ENCODE data around the gene KCNH2.

Gene KCNH2

DNA sequence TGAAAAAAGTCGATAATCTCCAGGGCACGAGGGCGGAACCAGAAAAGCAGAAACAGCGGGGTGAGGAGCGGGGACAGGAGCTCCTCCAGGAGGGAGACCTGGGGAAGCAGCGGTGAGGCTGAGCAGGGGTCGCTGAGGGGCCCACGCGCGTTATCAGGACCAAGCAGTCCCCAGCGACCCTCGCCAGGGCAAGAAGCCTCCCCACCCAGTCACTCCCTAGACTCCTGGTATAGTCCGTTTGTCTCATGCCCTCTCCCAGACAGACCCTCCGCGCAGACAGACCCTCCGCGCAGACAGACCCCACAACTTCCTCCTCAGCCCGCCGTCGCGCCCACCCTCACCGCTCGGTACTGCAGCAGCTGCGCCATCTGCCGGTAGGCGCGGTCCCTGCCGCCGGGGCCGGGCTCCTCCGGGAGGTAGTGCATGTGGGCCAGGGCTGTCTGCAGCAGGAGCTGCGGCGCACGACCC, 39.9 kb upstream of the KCNH2 start:
- Histone ChIP-seq H3K36me3 (ENCODE audit: insufficient read depth, low read length) (no peaks in the 10 kb centered on the region), H3K4me3 (ENCODE audit: low read depth, low read length) (peak overlapping the region; percentile 76), H2AFZ (ENCODE audit: low read length, unreplicated experiment) (peak overlapping the region; percentile 19)

DNA sequence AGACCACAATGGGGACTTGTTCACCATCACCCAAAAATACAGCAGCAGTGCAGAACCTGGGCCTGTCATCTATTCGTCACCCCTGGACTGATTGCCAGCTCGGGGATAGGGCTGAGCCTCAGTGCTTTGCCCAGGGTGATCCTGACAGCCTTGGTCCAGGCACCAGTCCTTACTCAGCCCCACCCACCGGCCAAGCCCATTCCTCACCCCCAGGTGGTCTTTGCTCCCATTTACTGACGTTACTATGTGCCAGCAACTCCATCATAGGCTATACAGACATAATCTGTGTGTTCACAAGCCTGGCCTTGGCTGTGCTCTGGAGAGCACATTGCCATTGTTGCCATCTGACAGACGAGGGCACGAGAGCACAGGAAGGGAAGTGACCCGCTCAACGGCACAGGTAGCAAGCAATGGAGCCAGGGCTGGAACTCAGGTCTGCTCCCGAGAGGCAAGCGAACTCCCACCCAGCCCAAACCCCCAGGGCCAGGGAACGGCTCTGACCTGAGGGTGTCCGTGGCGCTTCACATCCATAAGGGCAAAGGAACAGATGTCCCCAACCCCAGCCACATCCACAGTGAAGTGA, 39.3 kb upstream of the KCNH2 start:
- Histone ChIP-seq H3K36me3 (ENCODE audit: insufficient read depth, low read length) (no peaks in the 10 kb centered on the region), H3K4me1 (ENCODE audit: control insufficient read depth, insufficient read depth, low read length, unreplicated experiment) (peaks cover 7% of the 10 kb centered on the region), H3K27ac (ENCODE audit: low read depth, low read length) (no peak overlapping the region), H3K4me3 (ENCODE audit: low read depth, low read length) (peak overlapping the region; percentile 76), H3K79me2 (ENCODE audit: control insufficient read depth, insufficient read depth, low read length, unreplicated experiment) (no peaks in the 10 kb centered on the region), H3K27me3 (ENCODE audit: insufficient read depth, low read length) (peaks cover 11% of the 10 kb centered on the region), H2AFZ (ENCODE audit: low read length, unreplicated experiment) (peak overlapping the region; percentile 18)

More for the DNA sequence above, 39.9 kb upstream of the KCNH2 start:
- H3K27ac ChIP-seq (ENCODE audit: low read depth, low read length): no peak overlapping the region
- H3K79me2 ChIP-seq (ENCODE audit: control insufficient read depth, insufficient read depth, low read length, unreplicated experiment): no peaks in the 10 kb centered on the region
- peaks cover 4% of the 10 kb centered on the region for H3K4me1 ChIP-seq (ENCODE audit: control insufficient read depth, insufficient read depth, low read length, unreplicated experiment)
- peaks cover 11% of the 10 kb centered on the region for H3K27me3 ChIP-seq (ENCODE audit: insufficient read depth, low read length)

DNA sequence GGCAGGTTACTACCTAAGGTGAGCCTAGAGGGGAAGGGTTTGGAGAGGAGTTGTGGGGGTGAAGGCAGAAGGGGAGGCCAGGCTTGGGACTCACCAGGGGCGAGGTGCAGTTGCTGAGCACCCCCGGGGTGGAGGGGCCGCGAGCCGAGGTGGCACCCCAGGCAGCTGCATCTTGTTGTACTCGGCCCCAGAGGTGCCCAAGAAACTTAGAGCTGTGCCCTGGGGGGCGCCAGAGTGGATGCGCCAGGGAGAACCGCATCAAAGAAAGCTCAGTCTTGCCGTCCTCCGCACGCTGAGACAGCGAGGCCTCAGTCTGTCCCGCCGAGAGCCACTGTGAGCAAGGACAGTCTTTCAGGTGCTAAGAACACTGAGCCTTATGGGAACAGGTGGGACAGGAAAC, 38.8 kb upstream of the KCNH2 start:
- peaks cover 11% of the 10 kb centered on the region for H3K27me3 ChIP-seq (ENCODE audit: insufficient read depth, low read length)
- no peak overlapping the region for H2AFZ ChIP-seq (ENCODE audit: low read length, unreplicated experiment)
- H3K79me2 ChIP-seq (ENCODE audit: control insufficient read depth, insufficient read depth, low read length, unreplicated experiment): no peaks in the 10 kb centered on the region
- H3K36me3 ChIP-seq (ENCODE audit: insufficient read depth, low read length): no peaks in the 10 kb centered on the region
- 0 out of 2 replicates have a peak overlapping the region, but pooled peaks have one; percentile 76 for H3K4me3 ChIP-seq (ENCODE audit: low read depth, low read length)
- peaks cover 11% of the 10 kb centered on the region for H3K4me1 ChIP-seq (ENCODE audit: control insufficient read depth, insufficient read depth, low read length, unreplicated experiment)
- no peak overlapping the region for H3K27ac ChIP-seq (ENCODE audit: low read depth, low read length)

DNA sequence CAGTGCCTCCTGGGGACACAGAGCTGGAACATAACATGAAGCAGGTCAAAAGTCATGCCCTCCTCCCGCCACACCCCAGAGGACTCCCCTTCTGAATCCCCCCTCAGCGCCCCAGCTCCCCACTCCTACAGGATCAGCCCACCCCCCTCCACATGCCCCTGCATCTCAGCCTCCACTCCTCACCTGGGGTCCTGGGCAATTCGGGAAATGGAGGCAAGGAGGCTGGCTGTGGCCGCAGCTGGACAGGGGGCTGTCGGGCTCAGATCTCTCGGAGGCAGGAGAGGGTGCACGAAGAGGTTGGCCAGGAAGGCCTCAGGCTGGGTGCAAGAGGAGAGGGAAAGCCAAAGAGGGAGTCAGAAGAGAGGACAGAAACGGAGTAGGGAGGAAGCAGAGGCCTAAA, 38.4 kb upstream of the KCNH2 start:
- peaks cover 11% of the 10 kb centered on the region for H3K4me1 ChIP-seq (ENCODE audit: control insufficient read depth, insufficient read depth, low read length, unreplicated experiment)
- peaks cover 11% of the 10 kb centered on the region for H3K27me3 ChIP-seq (ENCODE audit: insufficient read depth, low read length)

DNA sequence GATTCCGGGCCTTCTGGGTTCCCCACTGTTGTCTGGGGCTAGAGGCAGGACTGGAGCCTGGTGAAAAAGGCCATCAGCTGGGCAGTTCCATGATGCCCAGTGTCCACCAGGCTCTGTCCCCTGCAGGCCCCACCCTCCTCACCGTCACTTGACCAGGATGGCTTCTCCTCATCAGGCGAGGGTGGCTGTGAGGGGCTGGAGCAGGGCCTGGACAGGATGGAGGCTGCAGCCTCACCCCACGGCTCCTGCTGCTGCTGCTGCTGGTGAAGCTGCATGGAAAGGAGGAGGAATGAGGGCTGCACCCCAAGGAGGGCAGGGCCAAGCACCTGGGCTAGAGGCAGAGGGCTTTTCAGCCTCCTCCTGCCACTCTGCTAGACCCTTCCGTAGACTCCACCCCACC, 37.8 kb upstream of the KCNH2 start:
- H2AFZ ChIP-seq (ENCODE audit: low read length, unreplicated experiment): no peak overlapping the region
- no peaks in the 10 kb centered on the region for H3K79me2 ChIP-seq (ENCODE audit: control insufficient read depth, insufficient read depth, low read length, unreplicated experiment)
- peaks cover 11% of the 10 kb centered on the region for H3K4me1 ChIP-seq (ENCODE audit: control insufficient read depth, insufficient read depth, low read length, unreplicated experiment)
- H3K4me3 ChIP-seq (ENCODE audit: low read depth, low read length): no peak overlapping the region
- H3K36me3 ChIP-seq (ENCODE audit: insufficient read depth, low read length): no peaks in the 10 kb centered on the region
- H3K27me3 ChIP-seq (ENCODE audit: insufficient read depth, low read length): peaks cover 11% of the 10 kb centered on the region
- no peak overlapping the region for H3K27ac ChIP-seq (ENCODE audit: low read depth, low read length)

More for the DNA sequence above, 38.4 kb upstream of the KCNH2 start:
- Histone ChIP-seq H3K79me2 (ENCODE audit: control insufficient read depth, insufficient read depth, low read length, unreplicated experiment) (no peaks in the 10 kb centered on the region), H3K36me3 (ENCODE audit: insufficient read depth, low read length) (no peaks in the 10 kb centered on the region), H3K4me3 (ENCODE audit: low read depth, low read length) (no peak overlapping the region), H3K27ac (ENCODE audit: low read depth, low read length) (no peak overlapping the region), H2AFZ (ENCODE audit: low read length, unreplicated experiment) (no peak overlapping the region)

DNA sequence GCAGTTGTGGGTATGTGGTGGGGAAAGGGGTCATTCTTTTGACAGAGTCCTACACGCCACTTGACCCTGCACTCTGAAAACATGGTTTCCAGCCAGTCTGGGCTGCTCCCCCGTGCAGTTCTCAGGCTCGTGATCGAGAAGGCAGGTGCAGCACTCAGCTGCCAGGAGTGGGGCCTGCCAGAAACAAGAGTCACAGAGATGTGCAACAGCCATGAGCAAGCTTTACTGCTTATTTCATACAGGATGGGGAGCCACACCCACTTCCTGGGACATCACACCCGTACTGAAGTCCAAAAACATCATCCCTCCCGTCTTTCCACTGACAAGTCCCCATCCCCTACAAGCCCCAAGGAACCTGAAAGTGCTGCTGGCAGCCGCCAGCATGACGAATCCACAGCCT, 36.8 kb upstream of the KCNH2 start:
- H3K27me3 ChIP-seq (ENCODE audit: insufficient read depth, low read length): peaks cover 4% of the 10 kb centered on the region; the same call in 1 of the 2 replicates
- H3K79me2 ChIP-seq (ENCODE audit: control insufficient read depth, insufficient read depth, low read length, unreplicated experiment): no peaks in the 10 kb centered on the region
- H3K4me1 ChIP-seq (ENCODE audit: control insufficient read depth, insufficient read depth, low read length, unreplicated experiment): peaks cover 15% of the 10 kb centered on the region
- H2AFZ ChIP-seq (ENCODE audit: low read length, unreplicated experiment): no peak overlapping the region
- H3K27ac ChIP-seq (ENCODE audit: low read depth, low read length): no peak overlapping the region
- no peaks in the 10 kb centered on the region for H3K36me3 ChIP-seq (ENCODE audit: insufficient read depth, low read length)
- H3K4me3 ChIP-seq (ENCODE audit: low read depth, low read length): no peak overlapping the region

DNA sequence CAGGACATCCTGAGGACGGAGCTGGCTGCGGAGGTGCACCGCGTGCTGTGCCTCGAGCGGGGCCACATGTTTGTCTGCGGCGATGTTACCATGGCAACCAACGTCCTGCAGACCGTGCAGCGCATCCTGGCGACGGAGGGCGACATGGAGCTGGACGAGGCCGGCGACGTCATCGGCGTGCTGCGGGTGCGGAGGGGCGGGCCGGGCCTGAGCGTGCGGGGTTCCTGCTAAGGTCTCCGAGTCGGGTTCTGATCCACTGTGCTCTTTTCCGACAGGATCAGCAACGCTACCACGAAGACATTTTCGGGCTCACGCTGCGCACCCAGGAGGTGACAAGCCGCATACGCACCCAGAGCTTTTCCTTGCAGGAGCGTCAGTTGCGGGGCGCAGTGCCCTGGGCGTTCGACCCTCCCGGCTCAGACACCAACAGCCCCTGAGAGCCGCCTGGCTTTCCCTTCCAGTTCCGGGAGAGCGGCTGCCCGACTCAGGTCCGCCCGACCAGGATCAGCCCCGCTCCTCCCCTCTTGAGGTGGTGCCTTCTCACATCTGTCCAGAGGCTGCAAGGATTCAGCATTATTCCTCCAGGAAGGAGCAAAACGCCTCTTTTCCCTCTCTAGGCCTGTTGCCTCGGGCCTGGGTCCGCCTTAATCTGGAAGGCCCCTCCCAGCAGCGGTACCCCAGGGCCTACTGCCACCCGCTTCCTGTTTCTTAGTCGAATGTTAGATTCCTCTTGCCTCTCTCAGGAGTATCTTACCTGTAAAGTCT, 35.8 kb upstream of the KCNH2 start:
- Histone ChIP-seq H3K36me3 (ENCODE audit: insufficient read depth, low read length) (no peaks in the 10 kb centered on the region), H2AFZ (ENCODE audit: low read length, unreplicated experiment) (peak overlapping the region; percentile 65), H3K79me2 (ENCODE audit: control insufficient read depth, insufficient read depth, low read length, unreplicated experiment) (no peaks in the 10 kb centered on the region), H3K4me1 (ENCODE audit: control insufficient read depth, insufficient read depth, low read length, unreplicated experiment) (peaks cover 12% of the 10 kb centered on the region), H3K27ac (ENCODE audit: low read depth, low read length) (no peak overlapping the region), H3K27me3 (ENCODE audit: insufficient read depth, low read length) (peaks cover 2% of the 10 kb centered on the region; the same call in 1 of the 2 replicates), H3K4me3 (ENCODE audit: low read depth, low read length) (peak overlapping the region; percentile 73)

DNA sequence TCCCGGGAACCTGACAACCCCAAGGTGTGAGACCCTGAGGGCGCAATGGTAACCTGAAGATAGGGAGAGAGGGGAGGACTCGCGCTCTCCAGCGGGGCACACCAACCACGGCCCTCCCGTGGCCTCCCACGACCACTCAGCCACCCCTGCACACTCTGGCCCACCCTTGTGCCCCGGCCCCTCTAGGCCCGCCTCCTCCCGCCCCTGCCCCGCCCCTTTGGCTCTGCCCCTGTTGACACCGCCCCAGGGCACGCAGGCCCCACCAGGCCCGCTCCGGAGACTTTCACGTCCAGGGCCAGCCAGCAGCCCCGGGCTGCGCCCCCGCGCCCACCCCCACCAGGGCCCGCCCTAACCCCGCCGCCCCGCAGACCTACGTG, 35.2 kb upstream of the KCNH2 start:
- Histone ChIP-seq H3K36me3 (ENCODE audit: insufficient read depth, low read length) (no peaks in the 10 kb centered on the region), H3K27me3 (ENCODE audit: insufficient read depth, low read length) (no peaks in the 10 kb centered on the region), H2AFZ (ENCODE audit: low read length, unreplicated experiment) (no peak overlapping the region), H3K79me2 (ENCODE audit: control insufficient read depth, insufficient read depth, low read length, unreplicated experiment) (no peaks in the 10 kb centered on the region), H3K27ac (ENCODE audit: low read depth, low read length) (no peak overlapping the region), H3K4me3 (ENCODE audit: low read depth, low read length) (peak overlapping the region; percentile 73), H3K4me1 (ENCODE audit: control insufficient read depth, insufficient read depth, low read length, unreplicated experiment) (peaks cover 11% of the 10 kb centered on the region)

DNA sequence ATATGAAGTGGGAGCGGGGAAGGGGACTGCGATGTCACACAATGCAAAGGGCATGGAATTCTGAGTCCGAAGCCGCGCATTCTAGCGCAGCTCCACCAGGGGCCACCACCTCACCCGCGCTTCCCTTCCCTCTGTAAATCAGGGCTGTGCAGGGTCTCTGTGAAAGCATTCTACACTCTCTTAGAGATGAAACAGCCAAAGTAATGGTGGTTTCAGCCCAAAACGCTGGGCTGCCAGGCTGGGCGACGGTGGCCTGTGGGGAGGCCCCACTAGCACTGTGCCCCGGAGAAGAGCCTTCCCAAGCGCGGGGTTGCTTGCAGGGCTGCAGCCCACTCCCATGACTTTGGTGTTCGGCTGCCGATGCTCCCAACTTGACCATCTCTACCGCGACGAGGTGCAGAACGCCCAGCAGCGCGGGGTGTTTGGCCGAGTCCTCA, 34.8 kb upstream of the KCNH2 start:
- Histone ChIP-seq H3K4me3 (ENCODE audit: low read depth, low read length) (peak overlapping the region; percentile 73), H3K36me3 (ENCODE audit: insufficient read depth, low read length) (no peaks in the 10 kb centered on the region), H3K27ac (ENCODE audit: low read depth, low read length) (no peak overlapping the region), H3K4me1 (ENCODE audit: control insufficient read depth, insufficient read depth, low read length, unreplicated experiment) (peaks cover 11% of the 10 kb centered on the region), H3K27me3 (ENCODE audit: insufficient read depth, low read length) (no peaks in the 10 kb centered on the region), H3K79me2 (ENCODE audit: control insufficient read depth, insufficient read depth, low read length, unreplicated experiment) (no peaks in the 10 kb centered on the region), H2AFZ (ENCODE audit: low read length, unreplicated experiment) (no peak overlapping the region)

DNA sequence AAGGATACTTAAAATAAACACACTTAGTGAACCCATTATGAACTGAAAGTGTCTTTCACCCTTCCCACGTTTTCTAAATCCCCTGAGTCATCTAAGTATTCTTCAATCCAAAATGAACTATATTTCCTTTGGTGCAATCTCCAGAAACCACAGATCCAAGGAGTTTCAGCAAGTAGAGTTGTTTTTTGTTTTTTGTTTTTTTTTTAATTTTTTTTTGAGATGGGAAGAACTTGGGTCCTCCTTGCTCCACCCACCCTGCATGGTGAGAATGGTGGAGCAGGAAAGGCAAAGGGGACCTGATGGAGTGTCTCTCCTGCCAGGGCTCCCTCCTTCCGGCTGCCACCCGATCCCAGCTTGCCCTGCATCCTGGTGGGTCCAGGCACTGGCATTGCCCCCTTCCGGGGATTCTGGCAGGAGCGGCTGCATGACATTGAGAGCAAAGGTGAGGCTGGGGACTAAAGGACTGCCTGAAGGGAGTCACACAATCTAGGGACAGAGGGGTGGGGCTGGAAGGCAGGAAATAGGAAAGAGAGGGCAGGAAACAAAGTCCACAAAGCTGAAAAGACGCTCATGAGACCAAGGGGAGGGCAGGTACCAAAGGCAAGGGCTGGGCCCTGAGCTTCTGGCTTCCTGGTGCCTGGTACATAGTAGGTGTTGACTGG, 34.0 kb upstream of the KCNH2 start:
- Histone ChIP-seq H3K36me3 (ENCODE audit: insufficient read depth, low read length) (no peaks in the 10 kb centered on the region), H3K27me3 (ENCODE audit: insufficient read depth, low read length) (no peaks in the 10 kb centered on the region), H3K4me1 (ENCODE audit: control insufficient read depth, insufficient read depth, low read length, unreplicated experiment) (peaks cover 11% of the 10 kb centered on the region), H2AFZ (ENCODE audit: low read length, unreplicated experiment) (no peak overlapping the region), H3K27ac (ENCODE audit: low read depth, low read length) (0 out of 2 replicates have a peak overlapping the region, but pooled peaks have one; percentile 5), H3K4me3 (ENCODE audit: low read depth, low read length) (no peak overlapping the region), H3K79me2 (ENCODE audit: control insufficient read depth, insufficient read depth, low read length, unreplicated experiment) (no peaks in the 10 kb centered on the region)
